Stomach (tissue), 9 donors: Measurements from ENCODE around the gene TMEM198. TPM values are rescaled to one million over a fixed set of nuclear protein-coding genes. Genes with fewer than 3 reads are reported as not detected.
A peak's percentile ranks its signal among the peaks of the same experiment; 100 is the strongest.

Experiments
- DNase-seq, 2 donors: peaks; one replicate each; pipeline versions ENCODE4 v3.0.0 to v3.0.0-alpha.2; 2013 to 2019
- H3K27ac ChIP-seq, 5 donors: fragments of 200-600 bp in 4 of 5; sonication (generic) in 4 of 5; one replicate each; pipeline ENCODE4 v1.5.1; 2013 to 2019; ENCODE audit warnings: mild to moderate bottlenecking in 1 of 5, moderate library complexity in 1 of 5
- H3K27me3 ChIP-seq, 3 donors: fragments of 200-600 bp; sonication (generic); one replicate each; pipeline ENCODE4 v1.5.1; 2017 to 2019; ENCODE audit warnings: mixed run types in 1 of 3
- H3K36me3 ChIP-seq, 4 donors: fragments of 200-600 bp; sonication (generic); 1 replicate in 3 of 4; 2 replicates in 1 of 4; pipeline ENCODE4 v1.5.1; 2016 to 2019
- H3K4me1 ChIP-seq, 4 donors: fragments of 200-600 bp; sonication (generic); one replicate each; pipeline ENCODE4 v1.5.1; 2016 to 2019
- H3K4me3 ChIP-seq, 4 donors: fragments of 200-600 bp; sonication (generic) in 3 of 4; one replicate each; pipeline ENCODE4 v1.5.1; 2016 to 2019; ENCODE audit warnings: mild to moderate bottlenecking in 1 of 4
- H3K9me3 ChIP-seq, 4 donors: fragments of 200-600 bp; sonication (generic); one replicate each; pipeline ENCODE4 v1.5.1; 2016 to 2019
- EP300 ChIP-seq: sonication (generic); formaldehyde crosslinking; IDR thresholded peaks from one replicate; pipeline ENCODE4 v1.6.1; 2017; ENCODE audit warnings: antibody characterized with exemption
- POLR2A ChIP-seq, 4 donors: fragments of 450-650 bp; IDR thresholded peaks; one replicate each; pipeline ENCODE4 v1.6.1; 2016; ENCODE audit warnings: antibody characterized with exemption in 4 of 4, control low read depth in 2 of 4, mild to moderate bottlenecking in 1 of 4, moderate library complexity in 1 of 4
- POLR2AphosphoS5 ChIP-seq, 3 donors: sonication (generic); formaldehyde crosslinking; IDR thresholded peaks; one replicate each; pipeline ENCODE4 v1.6.1; 2016; ENCODE audit warnings: antibody characterized with exemption in 3 of 3
- WGBS, 5 donors: extraction: QIAGEN DNeasy Blood & Tissue Kit in 3 of 5; methylation state at CpG; one replicate each; pipeline versions ENCODE4 v1.1.5 to v1.1.7; 2013 to 2018; 5-methylcytosine and 5-hydroxymethylcytosine counted together
- intact Hi-C: fragments of 100-400 bp; cut with DNase I; formaldehyde crosslinking; loops from one replicate; pipeline ENCODE4 v1.15.1; 2023; ENCODE audit warnings: low total_unique reads
- polyA plus RNA-seq, 3 donors: library from polyadenylated mRNA; stranded (reverse); fragments of 200-250 nt; gene quantifications; one replicate each; pipeline ENCODE4 v1.2.3, GENCODE V29; 2013
- total RNA-seq, 5 donors: library from RNA; depleted of rRNA; stranded (reverse); fragments of >200 nt; gene quantifications; one replicate each; pipeline versions ENCODE4 v1.1.0 to v1.2.3, GENCODE V29; 2014 to 2016
- TF ChIP-seq, protein P1 (sequence below), 7 experiments: fragments of 450-650 bp in 4 of 7; fragments of 200-600 bp in 3 of 7; sonication (generic) in 3 of 7; IDR thresholded peaks; one replicate each; pipeline ENCODE4 v1.5.1; 2016 to 2019; ENCODE audit warnings: antibody characterized with exemption in 7 of 7, control low read depth in 2 of 7, mild to moderate bottlenecking in 1 of 7
- donor health status: healthy with polysubstance abuse.
- donor health status: Bipolar disorder and iron deficiency.
- donor health status: healthy.

The TMEM198 gene
- total and polyA plus RNA-seq, 8 donors = 0.92 to 7.5 (median 2.4) TPM; not detected in 2

- no peak overlapping the region for H3K27ac ChIP-seq
- H3K36me3 ChIP-seq = no peaks in the 10 kb centered on the region
- intact Hi-C loops = loop anchor here (5.0 kb wide), 1 partner anchor 49 kb away; no protein-coding TSS in a partner anchor
- no peak for DNase-seq
- peaks cover 0 to 98% (median 71%) of the 10 kb centered on the region in 3 donors for H3K27me3 ChIP-seq
- no peaks in the 10 kb centered on the region for H3K9me3 ChIP-seq
- H3K4me1 ChIP-seq = peaks cover 14 to 39% (median 29%) of the 10 kb centered on the region in 4 donors
- H3K4me3 ChIP-seq = no peak overlapping the region
- 40 to 57% (median 55%) methylated on average over 9 to 11 of the region's 11 CpGs for WGBS, 5 donors
- TF ChIP-seq POLR2A (IDR thresholded peaks at IDR 0.05) (no peak), POLR2AphosphoS5 (IDR thresholded peaks at IDR 0.05) (no peak), EP300 (no peak)
These were observed 17.3 kb upstream of the TMEM198 start for GRCh38 chr2:219526320-219527075.

GRCh38 chr2:219527076-219527394 lies 16.8 kb upstream of the TMEM198 start:
- H3K4me3 ChIP-seq = no peak overlapping the region
- peaks cover 12 to 34% (median 25%) of the 10 kb centered on the region in 4 donors for H3K4me1 ChIP-seq
- no peaks in the 10 kb centered on the region for H3K9me3 ChIP-seq
- no peak overlapping the region for H3K27ac ChIP-seq
- H3K36me3 ChIP-seq = no peaks in the 10 kb centered on the region
- peak; percentile 55 to 76 for DNase-seq
- intact Hi-C loops = loop anchor here (5.0 kb wide), 1 partner anchor 50 kb away; no protein-coding TSS in a partner anchor
- H3K27me3 ChIP-seq = peaks cover 0 to 98% (median 68%) of the 10 kb centered on the region in 3 donors
- no peak for TF ChIP-seq EP300
- no peak for TF ChIP-seq POLR2A (IDR thresholded peaks at IDR 0.05)
- TF ChIP-seq POLR2AphosphoS5 (IDR thresholded peaks at IDR 0.05) = no peak
- TF ChIP-seq, protein P1, sequence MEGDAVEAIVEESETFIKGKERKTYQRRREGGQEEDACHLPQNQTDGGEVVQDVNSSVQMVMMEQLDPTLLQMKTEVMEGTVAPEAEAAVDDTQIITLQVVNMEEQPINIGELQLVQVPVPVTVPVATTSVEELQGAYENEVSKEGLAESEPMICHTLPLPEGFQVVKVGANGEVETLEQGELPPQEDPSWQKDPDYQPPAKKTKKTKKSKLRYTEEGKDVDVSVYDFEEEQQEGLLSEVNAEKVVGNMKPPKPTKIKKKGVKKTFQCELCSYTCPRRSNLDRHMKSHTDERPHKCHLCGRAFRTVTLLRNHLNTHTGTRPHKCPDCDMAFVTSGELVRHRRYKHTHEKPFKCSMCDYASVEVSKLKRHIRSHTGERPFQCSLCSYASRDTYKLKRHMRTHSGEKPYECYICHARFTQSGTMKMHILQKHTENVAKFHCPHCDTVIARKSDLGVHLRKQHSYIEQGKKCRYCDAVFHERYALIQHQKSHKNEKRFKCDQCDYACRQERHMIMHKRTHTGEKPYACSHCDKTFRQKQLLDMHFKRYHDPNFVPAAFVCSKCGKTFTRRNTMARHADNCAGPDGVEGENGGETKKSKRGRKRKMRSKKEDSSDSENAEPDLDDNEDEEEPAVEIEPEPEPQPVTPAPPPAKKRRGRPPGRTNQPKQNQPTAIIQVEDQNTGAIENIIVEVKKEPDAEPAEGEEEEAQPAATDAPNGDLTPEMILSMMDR (IDR thresholded peaks at IDR 0.05) = no peak
- WGBS, 5 donors = 15 to 27% (median 20%) methylated on average over 1 to 6 of the region's 6 CpGs

DNA sequence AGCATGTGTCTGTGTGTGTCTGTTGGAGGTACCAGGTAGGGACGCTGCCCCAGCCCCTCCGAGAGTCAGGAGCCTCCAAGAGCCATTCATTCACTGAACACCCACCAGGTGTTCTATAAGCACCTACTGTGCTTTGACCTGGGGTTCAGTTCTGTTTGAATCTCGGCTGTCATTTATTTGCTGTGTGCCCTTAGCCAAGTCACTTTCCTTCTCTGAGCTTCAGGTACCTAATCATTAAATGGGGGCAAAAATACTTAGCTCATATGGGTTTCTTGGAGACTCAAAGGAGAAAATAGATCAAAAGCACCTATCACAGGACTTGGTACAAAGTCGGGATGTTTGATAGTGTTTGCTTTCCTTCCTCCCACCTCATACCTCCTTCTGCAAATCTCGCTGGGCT lies 16.4 kb upstream of the TMEM198 start:
- peaks cover 8 to 30% (median 20%) of the 10 kb centered on the region in 4 donors for H3K4me1 ChIP-seq
- H3K4me3 ChIP-seq = no peak overlapping the region
- H3K27me3 ChIP-seq = peaks cover 0 to 98% (median 64%) of the 10 kb centered on the region in 3 donors
- intact Hi-C loops = loop anchor here (5.0 kb wide), 1 partner anchor 50 kb away; no protein-coding TSS in a partner anchor
- TF ChIP-seq POLR2AphosphoS5 (IDR thresholded peaks at IDR 0.05) = no peak
- TF ChIP-seq, protein P1 (IDR thresholded peaks at IDR 0.05) = no peak
- TF ChIP-seq EP300 = no peak
- no peak for TF ChIP-seq POLR2A (IDR thresholded peaks at IDR 0.05)
- no peak overlapping the region for H3K27ac ChIP-seq
- H3K36me3 ChIP-seq = no peaks in the 10 kb centered on the region
- DNase-seq = no peak
- WGBS, 5 donors = 41 to 57% (median 50%) methylated on average over 5 of the region's 5 CpGs
- no peaks in the 10 kb centered on the region for H3K9me3 ChIP-seq

DNA sequence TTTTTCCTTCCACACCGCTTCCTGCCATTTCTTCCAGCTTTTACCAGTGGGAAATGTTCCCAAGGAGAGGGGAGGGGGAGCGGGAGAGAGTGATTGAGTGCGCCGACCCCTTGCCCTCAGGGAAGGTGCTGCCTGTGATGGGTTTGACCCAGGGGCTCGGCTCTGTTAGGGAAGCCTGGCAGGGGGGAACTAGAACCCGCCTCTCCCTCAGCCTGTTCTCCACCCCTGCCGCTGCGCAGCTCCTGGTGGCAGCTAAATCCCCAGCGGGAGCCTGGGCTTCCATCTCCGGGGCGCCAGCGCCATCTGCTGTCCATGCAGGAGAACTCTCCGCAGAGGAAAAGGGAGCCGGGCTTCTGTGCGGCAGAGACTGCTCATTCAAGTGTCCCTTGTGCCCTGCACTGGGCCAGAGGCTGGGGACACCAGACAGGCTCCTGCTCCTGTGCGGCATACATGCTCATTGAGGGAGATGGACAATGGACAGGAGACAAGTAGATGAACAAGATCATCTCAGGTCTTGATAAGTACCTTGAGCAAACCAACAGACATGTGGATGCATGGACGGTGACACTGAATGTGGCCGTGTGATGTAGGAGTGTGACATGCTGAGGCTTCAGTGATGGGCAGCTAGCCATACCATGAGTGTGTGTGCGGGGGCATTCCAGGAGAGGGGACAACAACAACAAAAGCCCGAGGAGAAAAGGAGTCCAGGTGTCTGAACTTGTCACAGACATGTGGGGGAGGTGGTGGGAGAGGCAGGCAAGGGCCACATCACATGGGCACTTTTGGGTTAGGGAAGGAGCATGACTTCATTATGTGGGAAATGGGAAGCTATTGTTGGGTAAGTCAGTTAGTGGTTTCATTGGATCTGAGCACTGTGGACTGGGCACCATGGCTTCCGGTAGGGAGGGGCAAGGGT lies 13.5 kb upstream of the TMEM198 start:
- Histone ChIP-seq H3K36me3 (no peaks in the 10 kb centered on the region), H3K27me3 (peaks cover 0 to 77% (median 44%) of the 10 kb centered on the region in 3 donors), H3K4me1 (peaks cover 0 to 19% (median 11%) of the 10 kb centered on the region in 4 donors), H3K9me3 (no peaks in the 10 kb centered on the region), H3K4me3 (peak overlapping the region in 1 of 4 donors; percentile 14), H3K27ac (no peak overlapping the region)
- TF ChIP-seq POLR2A (IDR thresholded peaks at IDR 0.05) (no peak), POLR2AphosphoS5 (IDR thresholded peaks at IDR 0.05) (peak in 1 of 3 donors; percentile 58), EP300 (no peak)
- TF ChIP-seq, protein P1 (IDR thresholded peaks at IDR 0.05) = peak in 6 of 7 experiments; percentile 62 to 98 (median 94)
- 12 to 18% (median 14%) methylated on average over 18 to 21 of the region's 21 CpGs for WGBS, 5 donors
- DNase-seq = peak; percentile 85 to 95
- intact Hi-C loops = loop anchor here (5.0 to 10.0 kb wide), 2 partner anchors 38 to 126 kb away; no protein-coding TSS in a partner anchor
